HepG2 (cell line): Measurements from ENCODE around the gene CKLF. TPM values are rescaled to one million over a fixed set of nuclear protein-coding genes. Genes with fewer than 3 reads are reported as not detected.

Source experiments
- CEBPZ ChIP-seq: IDR thresholded peaks from 2 replicates; pipeline ENCODE4 v1.6.1; 2012; ENCODE audit warnings: low read length, improper control_type of control experiment
- DZIP1 ChIP-seq: sonication (generic); formaldehyde crosslinking; IDR thresholded peaks from 2 replicates; pipeline ENCODE4 v1.5.0; 2020; ENCODE audit warnings: mild to moderate bottlenecking, missing genetic modification reagents
- ELF3 ChIP-seq: IDR thresholded peaks from 2 replicates; pipeline ENCODE4 v1.6.1; 2016; ENCODE audit warnings: missing genetic modification reagents, missing compliant biosample characterization
- FOXP1 ChIP-seq, 2 experiments: fragments of 450-650 bp in 1 of 2; IDR thresholded peaks; 2 replicates each; pipeline ENCODE4 v1.6.1; 2017 to 2018; ENCODE audit warnings: antibody characterized with exemption in 1 of 2
- NONO ChIP-seq, 2 experiments: fragments of 450-650 bp in 1 of 2; sonication (generic) in 1 of 2; formaldehyde crosslinking in 1 of 2; IDR thresholded peaks in 1 of 2; conservative IDR thresholded peaks in 1 of 2; 2 replicates each; pipeline versions ENCODE4 v1.6.1 to v1.8.0; 2017 to 2022; ENCODE audit warnings: mild to moderate bottlenecking in 1 of 2, missing genetic modification reagents in 1 of 2, moderate library complexity in 1 of 2
- PBX3 ChIP-seq: sonication (generic); formaldehyde crosslinking; IDR thresholded peaks from 2 replicates; pipeline ENCODE4 v1.8.1; 2023; ENCODE audit warnings: missing genetic modification reagents, inconsistent platforms, borderline replicate concordance
- SSRP1 ChIP-seq: IDR thresholded peaks from 2 replicates; pipeline ENCODE4 v1.6.1; 2016; ENCODE audit warnings: control low read depth
- TIGD3 ChIP-seq: sonication (generic); formaldehyde crosslinking; IDR thresholded peaks from 2 replicates; pipeline ENCODE4 v1.5.1; 2020; ENCODE audit warnings: mild to moderate bottlenecking, missing genetic modification reagents, borderline replicate concordance
- ZNF136 ChIP-seq: sonication (generic); formaldehyde crosslinking; IDR thresholded peaks from 2 replicates; pipeline ENCODE4 v1.8.1; 2022; ENCODE audit warnings: low read depth, mild to moderate bottlenecking, moderate library complexity, missing genetic modification reagents
- ZNF260 ChIP-seq: sonication (generic); formaldehyde crosslinking; IDR thresholded peaks from 2 replicates; pipeline ENCODE4 v1.4.0; 2020; ENCODE audit warnings: missing genetic modification reagents, low read depth, mild to moderate bottlenecking, borderline replicate concordance
- ZNF280B ChIP-seq: sonication (generic); formaldehyde crosslinking; IDR thresholded peaks from 2 replicates; pipeline ENCODE4 v1.5.0; 2020; ENCODE audit warnings: missing genetic modification reagents, mild to moderate bottlenecking, borderline replicate concordance
- ZNF629 ChIP-seq: sonication (generic); formaldehyde crosslinking; conservative IDR thresholded peaks from 2 replicates; pipeline ENCODE4 v1.5.0; 2020; ENCODE audit warnings: missing genetic modification reagents
- ZNF670 ChIP-seq: sonication (generic); formaldehyde crosslinking; IDR thresholded peaks from 2 replicates; pipeline ENCODE4 v1.8.0; 2022; ENCODE audit warnings: mild to moderate bottlenecking, missing genetic modification reagents, borderline replicate concordance
- ZXDC ChIP-seq: sonication (generic); formaldehyde crosslinking; IDR thresholded peaks from 2 replicates; pipeline ENCODE4 v1.5.0; 2020; ENCODE audit warnings: mild to moderate bottlenecking, missing genetic modification reagents
- polyA plus RNA-seq, 8 experiments: library from polyadenylated mRNA; depleted of rRNA in 3 of 8; stranded (reverse) in 7 of 8; unstranded in 1 of 8; fragments of >200 nt; fragmentation: Illumina TruSeq in 4 of 8; extraction: Trizol in 4 of 8; gene quantifications; 2 replicates each; pipeline versions ENCODE4 v1.2.1 to v1.2.3, GENCODE V29; 2011 to 2016; ENCODE audit warnings: low read depth in 4 of 8, missing spikeins in 1 of 8, mixed read lengths in 1 of 8; ENCODE audit not compliant: insufficient read depth in 1 of 8
- total RNA-seq, 5 experiments: library from RNA; depleted of rRNA; stranded (reverse); fragments of >200 nt; fragmentation: Illumina TruSeq; extraction: Trizol; gene quantifications; 2 replicates each; pipeline ENCODE4 v1.2.3, GENCODE V29; 2016; ENCODE audit warnings: low read depth in 1 of 5

Gene CKLF
- total and polyA plus RNA-seq, 2 of the 13 experiments (the other 11 are each of a cell fraction or from before 2014, with no cell fraction given): 120 to 167 TPM

GRCh38 chr16:66513111-66513723 is 39.2 kb upstream of the CKLF start (continued):
- TF ChIP-seq ELF3 (CRISPR knock-in tag) (peak; percentile 32; the same call in 1 of the 2 replicates), ZNF670 (CRISPR knock-in tag) (no peak), ZNF629 (CRISPR knock-in tag) (no peak), NONO (IDR thresholded peaks at IDR 0.05) (no peak), NONO (CRISPR knock-in tag; conservative IDR thresholded peaks at IDR 0.05) (no peak), ZNF280B (0 out of 2 replicates have a peak, but pooled peaks have one; percentile 25), ZXDC (no peak), TIGD3 (no peak), ZNF136 (CRISPR knock-in tag) (no peak), DZIP1 (CRISPR knock-in tag) (no peak), ZNF260 (CRISPR knock-in tag) (no peak), CEBPZ (no peak), FOXP1 (IDR thresholded peaks at IDR 0.05) (peak; percentile 19; the same call in 1 of the 2 replicates), FOXP1 (CRISPR knock-in tag; IDR thresholded peaks at IDR 0.05) (peak; percentile 71), PBX3 (CRISPR knock-in tag) (no peak), SSRP1 (CRISPR knock-in tag) (no peak)
